B cell (primary cell): ENCODE measurements around the gene POLRMT. TPM values are rescaled to one million over a fixed set of nuclear protein-coding genes. Genes with fewer than 3 reads are reported as not detected.

ENCODE experiments used
- ATAC-seq: fragments of 200-7000 bp; cut with Tn5 transposase; one replicate; pipeline ENCODE4 v1.10.0; 2021; ENCODE audit warnings: low read depth, mild to moderate bottlenecking, moderate number of reproducible peaks, moderate library complexity
- CTCF ChIA-PET: fragments of 350-600 bp; sonication (Branson Sonifier 250); formaldehyde crosslinking; loops from one replicate; lab custom pipeline; 2021; ENCODE audit warnings: antibody characterized with exemption, inconsistent platforms; lab: Charles Lee
- POLR2A ChIA-PET: fragments of 350-600 bp; sonication (Branson Sonifier 250); formaldehyde crosslinking; loops from one replicate; lab custom pipeline; 2021; ENCODE audit warnings: antibody characterized with exemption; lab: Charles Lee
- DNase-seq: peaks from one replicate; pipeline ENCODE4 v3.0.0; 2013
- H2AFZ ChIP-seq: 2 replicates; pipeline ENCODE4 v1.6.1; 2012; ENCODE audit warnings: mild to moderate bottlenecking, low read depth, low read length; ENCODE audit not compliant: insufficient read depth, poor library complexity, severe bottlenecking
- H3K27ac ChIP-seq, 2 donors: 1 replicate in 1 of 2; 2 replicates in 1 of 2; pipeline ENCODE4 v1.5.1; 2012 to 2013; ENCODE audit warnings: low read length in 2 of 2, mild to moderate bottlenecking in 2 of 2, moderate library complexity in 1 of 2
- H3K27me3 ChIP-seq, 4 experiments: fragments of 200-600 bp in 1 of 4; sonication (generic) in 1 of 4; replicated peaks in 1 of 4; 1 replicate in 2 of 4; 2 replicates in 2 of 4; pipeline versions ENCODE4 v1.6.1 to v1.7.0; 2013 to 2016; ENCODE audit warnings: low read length in 3 of 4, mild to moderate bottlenecking in 2 of 4, mixed read lengths in 1 of 4, moderate library complexity in 1 of 4; ENCODE audit not compliant: insufficient read depth in 4 of 4, control insufficient read depth in 3 of 4; ENCODE audit errors: control extremely low read depth in 1 of 4
- H3K36me3 ChIP-seq, 2 experiments: replicated peaks in 1 of 2; 1 replicate in 1 of 2; 2 replicates in 1 of 2; pipeline versions ENCODE4 v1.6.1 to v1.7.1; 2013; ENCODE audit warnings: low read length in 1 of 2; ENCODE audit not compliant: insufficient read depth in 2 of 2, control insufficient read depth in 1 of 2; ENCODE audit errors: control extremely low read depth in 1 of 2, extremely low read depth in 1 of 2
- H3K4me1 ChIP-seq, 2 donors: fragments of 200-600 bp in 1 of 2; sonication (generic) in 1 of 2; 1 replicate in 1 of 2; 2 replicates in 1 of 2; pipeline versions ENCODE4 v1.5.1 to v1.6.1; 2013 to 2017; ENCODE audit warnings: low read length in 2 of 2; ENCODE audit not compliant: control insufficient read depth in 2 of 2, insufficient read depth in 2 of 2
- H3K4me2 ChIP-seq: replicated peaks from 2 replicates; pipeline ENCODE3; 2012; ENCODE audit warnings: mild to moderate bottlenecking, low read depth, low read length; ENCODE audit not compliant: poor library complexity, severe bottlenecking
- H3K4me3 ChIP-seq, 5 experiments: fragments of 200-600 bp in 1 of 5; sonication (generic) in 1 of 5; 1 replicate in 3 of 5; 2 replicates in 2 of 5; pipeline versions ENCODE4 v1.5.1 to v1.7.0; 2011 to 2016; ENCODE audit warnings: low read length in 4 of 5, mild to moderate bottlenecking in 4 of 5, low read depth in 2 of 5, control low read depth in 1 of 5, moderate library complexity in 1 of 5; ENCODE audit not compliant: insufficient read depth in 1 of 5; ENCODE audit errors: control extremely low read depth in 1 of 5, extremely low read depth in 1 of 5
- H3K79me2 ChIP-seq: fragments of 200-600 bp; sonication (generic); one replicate; pipeline ENCODE4 v1.6.0; 2016; ENCODE audit warnings: low read length; ENCODE audit not compliant: control insufficient read depth, insufficient read depth
- H3K9ac ChIP-seq: fragments of 200-600 bp; sonication (generic); 2 replicates; pipeline ENCODE4 v1.6.1; 2017; ENCODE audit warnings: mild to moderate bottlenecking, low read length, moderate library complexity
- H3K9me3 ChIP-seq, 3 donors: one replicate each; pipeline versions ENCODE4 v1.6.1 to v1.7.1; 2013; ENCODE audit warnings: low read length in 2 of 3; ENCODE audit not compliant: control insufficient read depth in 2 of 3, insufficient read depth in 1 of 3; ENCODE audit errors: control extremely low read depth in 1 of 3
- H4K20me1 ChIP-seq: 2 replicates; pipeline ENCODE4 v1.6.0; 2012; ENCODE audit warnings: mild to moderate bottlenecking, low read length; ENCODE audit not compliant: insufficient read depth, control insufficient read depth, poor library complexity, severe bottlenecking
- H3K27ac Mint-ChIP-seq: one replicate; pipeline ENCODE4 v1.8.0; 2021; ENCODE audit warnings: mixed read lengths
- H3K27me3 Mint-ChIP-seq: one replicate; pipeline ENCODE4 v1.8.0; 2021; ENCODE audit warnings: mixed read lengths
- H3K4me1 Mint-ChIP-seq: one replicate; pipeline ENCODE4 v1.8.0; 2021; ENCODE audit warnings: mixed read lengths
- H3K4me3 Mint-ChIP-seq: one replicate; pipeline ENCODE4 v1.8.0; 2021; ENCODE audit warnings: mixed read lengths
- H3K9me3 Mint-ChIP-seq: one replicate; pipeline ENCODE4 v1.8.0; 2022; ENCODE audit warnings: mixed read lengths; ENCODE audit not compliant: insufficient read depth
- EZH2 ChIP-seq: IDR thresholded peaks from 2 replicates; pipeline ENCODE4 v1.6.1; 2012; ENCODE audit warnings: borderline replicate concordance, low read depth, mild to moderate bottlenecking, moderate library complexity, low read length; ENCODE audit not compliant: insufficient read depth, poor library complexity, severe bottlenecking
- WGBS: methylation state at CpG from one replicate; pipeline ENCODE4 v1.1.5; 2013; ENCODE audit warnings: missing lambda C conversion rate; ENCODE audit not compliant: insufficient coverage; 5-methylcytosine and 5-hydroxymethylcytosine counted together
- intact Hi-C: fragments of 100-400 bp; cut with micrococcal nuclease; formaldehyde crosslinking; loops from one replicate; pipeline ENCODE4 v1.10.0; 2022
- polyA plus RNA-seq: library from polyadenylated mRNA; depleted of rRNA; stranded (reverse); fragments of >200 nt; gene quantifications from 2 replicates; pipeline ENCODE4 v1.2.3, GENCODE V29; 2012
- total RNA-seq, 2 donors: library from RNA; stranded (reverse); fragments of 120-200 nt in 1 of 2; gene quantifications; 1 replicate in 1 of 2; 2 replicates in 1 of 2; pipeline versions ENCODE4 v1.2.3 to v1.2.4, GENCODE V29; 2013 to 2022
- TF ChIP-seq, protein P1 (sequence below): fragments of 200-600 bp; IDR thresholded peaks from one replicate; pipeline ENCODE4 v1.8.0; 2022; ENCODE audit warnings: antibody characterized with exemption, mild to moderate bottlenecking

The POLRMT gene
- total and polyA plus RNA-seq, 2 donors (not counting 1 experiment from before 2014, with no cell fraction given) = 77.8 to 98.0 TPM

DNA sequence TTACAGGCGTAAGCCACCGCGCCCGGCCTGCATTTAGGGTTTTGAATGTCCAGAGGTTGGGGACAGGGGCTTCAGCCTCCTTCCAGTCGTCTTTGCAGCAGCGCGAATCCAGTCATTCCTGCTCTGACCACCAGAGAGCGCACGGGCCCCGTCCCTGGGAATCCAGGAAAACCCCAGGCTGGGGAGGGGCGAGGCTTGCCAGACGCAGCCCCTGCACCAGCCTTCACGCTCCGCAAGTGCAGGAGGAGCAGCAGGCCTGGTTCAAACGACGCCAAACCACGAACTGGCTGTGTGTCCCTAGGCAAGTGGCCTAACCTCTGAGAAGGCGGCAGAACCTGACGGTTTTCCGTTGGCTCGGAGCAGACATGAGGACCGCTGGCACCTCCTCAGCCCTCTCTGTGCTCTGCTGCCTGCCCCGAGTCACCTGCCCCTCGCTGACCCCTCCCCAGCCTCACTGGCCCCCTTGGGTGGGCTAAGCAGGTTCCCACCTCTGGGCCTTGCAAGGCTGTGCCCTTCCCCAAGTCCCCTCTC lies 31.6 kb upstream of the POLRMT start:
- TF ChIP-seq, protein P1, sequence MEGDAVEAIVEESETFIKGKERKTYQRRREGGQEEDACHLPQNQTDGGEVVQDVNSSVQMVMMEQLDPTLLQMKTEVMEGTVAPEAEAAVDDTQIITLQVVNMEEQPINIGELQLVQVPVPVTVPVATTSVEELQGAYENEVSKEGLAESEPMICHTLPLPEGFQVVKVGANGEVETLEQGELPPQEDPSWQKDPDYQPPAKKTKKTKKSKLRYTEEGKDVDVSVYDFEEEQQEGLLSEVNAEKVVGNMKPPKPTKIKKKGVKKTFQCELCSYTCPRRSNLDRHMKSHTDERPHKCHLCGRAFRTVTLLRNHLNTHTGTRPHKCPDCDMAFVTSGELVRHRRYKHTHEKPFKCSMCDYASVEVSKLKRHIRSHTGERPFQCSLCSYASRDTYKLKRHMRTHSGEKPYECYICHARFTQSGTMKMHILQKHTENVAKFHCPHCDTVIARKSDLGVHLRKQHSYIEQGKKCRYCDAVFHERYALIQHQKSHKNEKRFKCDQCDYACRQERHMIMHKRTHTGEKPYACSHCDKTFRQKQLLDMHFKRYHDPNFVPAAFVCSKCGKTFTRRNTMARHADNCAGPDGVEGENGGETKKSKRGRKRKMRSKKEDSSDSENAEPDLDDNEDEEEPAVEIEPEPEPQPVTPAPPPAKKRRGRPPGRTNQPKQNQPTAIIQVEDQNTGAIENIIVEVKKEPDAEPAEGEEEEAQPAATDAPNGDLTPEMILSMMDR = peak; percentile 85
- TF ChIP-seq EZH2 = no peak
- Mint-ChIP-seq H3K9me3 (no peaks in the 10 kb centered on the region), H3K27me3 (peaks cover 4% of the 10 kb centered on the region), H3K4me3 (peak overlapping the region; percentile 64), H3K4me1 (peaks cover 29% of the 10 kb centered on the region), H3K27ac (peak overlapping the region; percentile 80)
- H3K9me3 ChIP-seq = peaks cover 0 to 7% (median 0%) of the 10 kb centered on the region in 3 donors
- no peak overlapping the region for H3K9ac ChIP-seq
- H2AFZ ChIP-seq = peak overlapping the region; percentile 38
- ATAC-seq (peak; percentile 7), DNase-seq (peak; percentile 89)
- H3K79me2 ChIP-seq = peaks cover 37% of the 10 kb centered on the region
- CTCF ChIA-PET = interaction anchor here (0.6 kb wide), 1 partner anchor 30 kb away, joined by 5 read pairs; the partner anchor contains the start of gene PRSS57
- POLR2A ChIA-PET = no interaction called here
- no peaks in the 10 kb centered on the region for H3K27me3 ChIP-seq
- 10% methylated on average over 23 of the region's 24 CpGs for WGBS
- peaks cover 12 to 41% of the 10 kb centered on the region in 2 donors for H3K4me1 ChIP-seq
- peaks cover 28% of the 10 kb centered on the region for H4K20me1 ChIP-seq
- peak overlapping the region; percentile 68 for H3K4me2 ChIP-seq
- H3K27ac ChIP-seq = no peak overlapping the region
- no peaks in the 10 kb centered on the region for H3K36me3 ChIP-seq
- H3K4me3 ChIP-seq = peak overlapping the region in 1 of 5 experiments; percentile 9
- intact Hi-C loops = loop anchor here (10.0 kb wide), 1 partner anchor 260 kb away; the partner anchor contains the start of gene ARID3A

DNA sequence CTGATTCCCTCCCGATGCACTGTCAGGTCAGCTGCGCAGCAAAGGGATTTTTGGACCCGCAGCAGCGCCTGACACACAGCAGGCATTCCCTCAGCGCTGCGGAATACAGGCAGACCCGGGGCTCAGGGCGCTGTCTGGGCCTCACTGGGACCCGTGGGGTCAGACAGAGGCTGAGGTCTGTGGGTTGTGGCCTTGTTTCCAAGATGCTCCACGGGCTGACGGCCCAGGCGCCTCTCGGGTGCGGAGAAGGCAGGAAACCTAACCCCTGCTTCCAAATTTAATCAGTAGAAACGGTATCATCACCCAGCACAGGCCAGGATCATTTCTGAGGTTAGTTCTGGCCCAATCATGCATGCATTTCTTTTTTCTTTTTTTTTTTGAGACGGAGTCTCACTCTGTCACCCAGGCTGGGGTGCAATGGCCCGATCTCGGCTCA lies 30.4 kb upstream of the POLRMT start:
- Mint-ChIP-seq H3K4me3 (peak overlapping the region; percentile 84), H3K9me3 (no peaks in the 10 kb centered on the region), H3K27me3 (no peaks in the 10 kb centered on the region), H3K4me1 (peaks cover 40% of the 10 kb centered on the region), H3K27ac (peak overlapping the region; percentile 92)
- Histone ChIP-seq H4K20me1 (peaks cover 41% of the 10 kb centered on the region), H3K4me2 (peak overlapping the region; percentile 96), H3K4me1 (peaks cover 25 to 54% of the 10 kb centered on the region in 2 donors), H3K4me3 (peak overlapping the region in 4 of 5 experiments; percentile 46 to 71 (median 52)), H3K9me3 (peaks cover 0 to 7% (median 0%) of the 10 kb centered on the region in 3 donors), H3K79me2 (peaks cover 49% of the 10 kb centered on the region), H3K27ac (peak overlapping the region; percentile 69 to 75), H3K27me3 (no peaks in the 10 kb centered on the region), H2AFZ (peak overlapping the region; percentile 90), H3K9ac (peak overlapping the region; percentile 65), H3K36me3 (peaks cover 0 to 7% of the 10 kb centered on the region in 2 experiments)
- ATAC-seq = no peak
- no peak for TF ChIP-seq EZH2
- TF ChIP-seq, protein P1 = no peak
- 22% methylated on average over 17 of the region's 18 CpGs for WGBS
- intact Hi-C loops = loop anchor here (1.0 to 10.0 kb wide), 6 partner anchors 17 to 261 kb away; partner anchors contain the start of genes ARID3A, BSG, CDC34 and FGF22
- CTCF ChIA-PET = interaction anchor here (0.7 to 1.9 kb wide), 4 partner anchors 17 to 96 kb away, joined by 3 to 17 read pairs (median 6); no protein-coding TSS in a partner anchor
- POLR2A ChIA-PET = interaction anchor here (0.7 to 1.4 kb wide), 4 partner anchors 18 to 133 kb away, joined by 4 to 20 read pairs (median 5); no protein-coding TSS in a partner anchor
- no peak for DNase-seq
